H1 (cell line): ENCODE measurements around the gene NYAP2.

ENCODE experiments used
- PHF8 ChIP-seq: fragments of 200-600 bp; sonication (generic); conservative IDR thresholded peaks from 2 replicates; pipeline ENCODE4 v1.7.1; 2012; ENCODE audit warnings: low read depth, mild to moderate bottlenecking, inconsistent platforms, low read length, moderate library complexity
- POLR2A ChIP-seq, 2 experiments: IDR thresholded peaks; 1 replicate in 1 of 2; 2 replicates in 1 of 2; pipeline ENCODE4 v1.6.1; 2011; ENCODE audit warnings: low read depth in 2 of 2, low read length in 2 of 2, mild to moderate bottlenecking in 2 of 2; ENCODE audit errors: control extremely low read depth in 1 of 2
- SP1 ChIP-seq: IDR thresholded peaks from 2 replicates; pipeline ENCODE4 v1.6.1; 2011; ENCODE audit warnings: low read depth, low read length

DNA sequence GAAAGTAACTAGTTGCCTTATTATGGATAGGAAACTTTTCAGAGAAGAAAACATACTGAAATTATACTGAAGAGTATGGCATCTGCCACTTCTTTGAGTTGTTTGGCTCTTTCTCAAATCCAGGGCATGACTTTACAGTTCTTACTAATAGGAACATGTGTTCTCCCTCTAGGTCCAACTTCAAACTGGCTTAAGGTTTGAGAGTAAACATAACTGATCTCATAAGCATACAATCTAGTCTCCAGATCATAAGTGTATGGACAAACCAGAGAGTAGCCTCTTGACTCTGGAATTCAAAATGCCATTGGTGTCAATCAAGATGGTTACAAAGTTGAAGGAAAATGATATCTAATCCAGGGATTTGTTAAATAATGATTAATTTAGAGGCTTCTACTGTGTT is 101.5 kb downstream of the NYAP2 start:
- TF ChIP-seq POLR2A (IDR thresholded peaks at IDR 0.05; ENCODE audit: control extremely low read depth in 1 of 2, low read depth in 2 of 2, low read length in 2 of 2): no peak
- TF ChIP-seq PHF8: no peak
- TF ChIP-seq SP1: no peak
